Measurements from ENCODE around the gene DEAF1.
"Not testable (repeated sequence)": the region's sequence is repeated elsewhere in the genome, so short reads cannot be mapped to it uniquely, and the experiment has no call there.

Gene DEAF1

GRCh38 chr11:694563-695287 lies at the start of gene DEAF1:
Gene DEAF1 (minus strand): TSS chr11:695222. CDS start chr11:695047, 175 bp downstream.
- DNase-seq (ENCODE audit: low read depth): peak; percentile 96

DNA sequence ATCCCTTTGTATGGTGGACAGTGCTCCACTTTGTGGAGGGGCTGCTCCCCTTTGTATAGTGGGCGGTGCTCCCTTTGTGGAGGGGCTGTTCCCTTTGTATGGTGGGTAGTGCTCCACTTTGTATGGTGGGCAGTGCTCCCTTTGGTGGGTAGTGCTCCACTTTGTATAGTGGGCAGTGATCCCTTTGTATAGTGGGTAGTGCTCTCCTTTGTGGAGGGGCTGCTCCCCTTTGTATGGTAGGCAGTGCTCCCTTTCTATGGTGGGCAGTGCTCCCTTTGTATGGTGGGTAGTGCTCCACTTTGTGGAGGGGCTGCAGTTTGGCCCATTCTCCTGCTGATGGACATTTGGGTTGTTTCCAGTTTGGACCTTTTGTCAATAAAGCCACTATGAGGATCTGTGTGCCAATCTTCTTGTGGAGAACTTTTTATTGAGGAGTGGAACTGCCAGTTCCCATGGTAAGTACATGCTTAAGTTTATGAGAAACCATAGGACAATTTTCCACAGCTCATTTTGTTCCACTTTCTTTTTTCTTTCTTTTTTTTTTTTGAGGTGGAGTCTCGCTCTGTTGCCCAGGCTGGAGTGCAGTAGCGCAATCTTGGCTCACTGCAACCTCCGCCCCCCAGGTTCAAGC lies 47.7 kb upstream of the DEAF1 start:
- DNase-seq (ENCODE audit: low read depth): no peak

DNA sequence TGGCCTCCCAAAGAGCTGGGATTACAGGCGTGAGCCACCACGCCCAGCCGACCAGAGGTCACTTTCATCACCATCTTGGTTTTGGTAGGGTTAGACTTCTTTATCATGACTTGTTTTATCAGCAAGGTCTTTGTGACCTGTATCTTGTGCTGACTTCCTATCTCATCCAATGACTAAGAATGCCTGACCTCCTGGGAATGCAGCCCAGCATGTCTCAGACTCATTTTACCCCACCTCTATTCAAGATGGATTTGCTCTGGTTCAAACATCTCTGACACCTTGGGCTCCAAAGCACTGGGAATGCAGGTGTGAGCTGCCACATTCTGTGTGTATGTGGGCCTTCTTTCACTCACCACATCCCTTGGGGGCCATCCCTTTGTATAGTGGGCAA lies 47.1 kb upstream of the DEAF1 start:
- no peak for DNase-seq (ENCODE audit: low read depth)

- not testable (repeated sequence) for DNase-seq (ENCODE audit: low read depth)
Measured at GRCh38 chr11:737899-738298, 42.9 kb upstream of the DEAF1 start.

GRCh38 chr11:737366-737765 lies 42.3 kb upstream of the DEAF1 start:
- no peak for DNase-seq (ENCODE audit: low read depth)

GRCh38 chr11:734541-734940 lies 39.5 kb upstream of the DEAF1 start:
- not testable (repeated sequence) for DNase-seq (ENCODE audit: low read depth)

DNA sequence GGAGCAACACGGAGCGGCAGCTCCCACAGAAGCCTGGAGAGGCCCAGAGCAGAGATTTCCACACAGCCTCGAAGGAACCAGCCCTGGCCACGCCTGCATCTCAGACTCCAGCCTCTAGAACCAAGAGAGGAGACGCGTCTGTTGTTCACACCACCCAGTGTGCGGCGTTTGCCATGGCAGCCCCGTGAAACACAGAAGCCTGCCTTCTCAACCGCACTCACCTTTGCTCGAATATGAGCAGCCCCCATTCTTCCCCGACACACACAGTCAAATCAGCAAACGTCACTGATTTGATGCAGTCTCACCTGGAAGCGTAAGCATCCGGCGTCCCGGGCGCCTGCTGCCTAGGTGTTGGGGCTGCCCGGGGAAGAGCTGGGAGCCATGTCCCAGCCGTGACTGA lies 38.0 kb upstream of the DEAF1 start:
- no peak for DNase-seq (ENCODE audit: low read depth)

DNA sequence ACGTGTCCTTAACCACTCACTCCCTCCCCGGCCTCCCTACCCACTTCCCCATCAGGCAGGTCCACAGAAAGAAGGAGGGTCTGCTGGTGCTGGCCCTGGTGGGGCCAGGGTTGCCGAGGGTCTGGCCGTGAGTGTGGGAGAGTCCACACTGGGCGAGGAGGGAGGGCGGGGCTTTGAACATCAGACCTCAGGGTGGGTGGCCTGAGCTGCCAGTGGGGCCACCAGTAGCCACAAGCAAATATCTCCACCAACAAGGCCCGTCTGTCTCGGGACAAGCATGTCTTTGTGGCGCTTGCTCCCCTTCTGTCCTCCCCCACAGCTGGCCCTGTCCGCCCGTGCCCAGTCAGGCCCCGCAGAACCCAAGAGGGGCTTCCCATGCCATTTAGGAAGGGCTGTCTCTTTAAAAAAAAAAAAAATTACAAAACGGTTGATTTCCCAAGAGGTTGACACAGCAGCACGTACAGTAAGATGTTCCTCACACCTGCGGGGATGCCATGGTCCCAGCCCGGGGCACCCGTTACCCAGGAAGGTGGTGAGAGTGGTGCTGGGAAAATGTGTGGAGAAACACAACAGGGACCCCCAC lies 34.6 kb upstream of the DEAF1 start:
- DNase-seq (ENCODE audit: low read depth): no peak

- DNase-seq (ENCODE audit: low read depth): no peak
Measured at GRCh38 chr11:728901-729491, 34.0 kb upstream of the DEAF1 start.

GRCh38 chr11:727859-728748 lies 33.1 kb upstream of the DEAF1 start:
- peak; percentile 60 for DNase-seq (ENCODE audit: low read depth)

DNA sequence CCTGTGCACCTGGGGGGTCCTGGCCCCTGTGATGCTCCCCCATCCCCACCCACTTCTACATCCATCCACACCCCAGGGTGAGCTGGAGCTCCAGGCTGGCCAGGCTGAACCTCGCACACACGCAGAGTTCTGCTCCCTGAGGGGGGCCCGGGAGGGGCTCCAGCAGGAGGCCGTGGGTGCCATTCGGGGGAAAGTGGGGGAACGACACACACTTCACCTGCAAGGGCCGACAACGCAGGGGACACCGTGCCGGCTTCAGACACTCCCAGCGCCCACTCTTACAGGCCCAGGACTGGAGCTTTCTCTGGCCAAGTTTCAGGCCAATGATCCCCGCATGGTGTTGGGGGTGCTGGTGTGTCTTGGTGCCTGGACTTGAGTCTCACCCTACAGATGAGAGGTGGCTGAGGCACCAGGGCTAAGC lies 32.3 kb upstream of the DEAF1 start:
- no peak for DNase-seq (ENCODE audit: low read depth)

GRCh38 chr11:726278-727220 lies 31.5 kb upstream of the DEAF1 start:
- DNase-seq (ENCODE audit: low read depth): no peak

- no peak for DNase-seq (ENCODE audit: low read depth)
Measured at GRCh38 chr11:725624-726202, 30.7 kb upstream of the DEAF1 start.

DNA sequence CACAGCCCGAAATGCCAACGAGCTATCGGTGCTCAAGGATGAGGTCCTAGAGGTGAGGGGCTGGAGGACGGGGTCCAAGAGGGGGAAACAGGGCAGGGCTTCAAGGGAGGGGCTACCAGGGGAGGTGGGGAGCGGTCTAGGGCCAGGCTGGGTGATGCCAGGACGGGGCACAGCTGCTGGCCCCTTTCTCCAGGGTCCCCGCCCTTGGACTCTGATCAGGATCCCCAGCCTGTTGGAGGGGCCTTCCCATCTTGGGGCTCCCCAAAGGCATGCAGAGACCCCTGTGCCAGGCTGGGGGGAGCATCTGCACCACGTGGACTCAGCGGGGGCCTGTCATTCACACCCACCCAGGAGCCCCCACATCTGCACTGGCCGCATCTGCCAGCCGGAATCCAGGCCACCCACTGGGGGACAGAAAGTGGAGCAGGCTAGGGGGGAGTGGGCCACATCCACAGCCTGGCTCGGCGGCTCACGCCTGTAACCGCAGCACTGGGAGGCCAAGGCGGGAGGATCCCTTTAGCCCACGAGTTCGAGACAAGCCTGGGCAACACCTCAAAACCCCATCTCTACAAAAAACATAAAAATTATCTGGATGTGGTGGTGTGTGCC lies 29.9 kb upstream of the DEAF1 start:
- no peak for DNase-seq (ENCODE audit: low read depth)

- no peak for DNase-seq (ENCODE audit: low read depth)
Measured at GRCh38 chr11:724049-724777, 29.2 kb upstream of the DEAF1 start.

GRCh38 chr11:723120-723883 lies 28.3 kb upstream of the DEAF1 start:
- no peak for DNase-seq (ENCODE audit: low read depth)

GRCh38 chr11:722346-722811 lies 27.4 kb upstream of the DEAF1 start:
- DNase-seq (ENCODE audit: low read depth): no peak

- DNase-seq (ENCODE audit: low read depth): no peak
Measured at GRCh38 chr11:721741-722345, 26.8 kb upstream of the DEAF1 start.
